GM19397 (cell line): ENCODE measurements around the gene ADGRA1.

Source experiments
- ATAC-seq: cut with Tn5 transposase; IDR thresholded peaks from one replicate; pipeline ENCODE4 v1.9.1; 2021; ENCODE audit warnings: mild to moderate bottlenecking, moderate library complexity; ENCODE audit not compliant: unreplicated experiment

The ADGRA1 gene

DNA sequence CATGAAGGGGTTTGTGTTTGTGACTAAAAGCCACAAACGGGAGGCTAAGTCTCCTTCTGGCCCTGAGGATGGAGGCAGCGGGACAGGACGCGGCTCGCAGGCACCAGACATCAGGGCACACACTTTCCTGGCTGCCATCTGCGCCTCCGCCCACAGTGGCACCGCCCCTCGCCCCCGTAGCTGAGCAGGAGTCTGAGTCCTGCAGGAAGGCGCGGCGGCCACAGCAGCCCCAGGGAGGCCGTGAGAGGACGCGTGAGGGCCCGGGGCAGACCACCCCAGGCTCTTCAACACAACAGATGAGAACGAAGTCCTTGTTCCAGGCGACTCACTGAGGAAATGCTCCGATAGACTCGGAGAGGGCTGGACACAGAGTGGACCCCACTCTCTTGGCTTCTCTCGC is 6.6 kb downstream of the ADGRA1 start:
- no peak for ATAC-seq

DNA sequence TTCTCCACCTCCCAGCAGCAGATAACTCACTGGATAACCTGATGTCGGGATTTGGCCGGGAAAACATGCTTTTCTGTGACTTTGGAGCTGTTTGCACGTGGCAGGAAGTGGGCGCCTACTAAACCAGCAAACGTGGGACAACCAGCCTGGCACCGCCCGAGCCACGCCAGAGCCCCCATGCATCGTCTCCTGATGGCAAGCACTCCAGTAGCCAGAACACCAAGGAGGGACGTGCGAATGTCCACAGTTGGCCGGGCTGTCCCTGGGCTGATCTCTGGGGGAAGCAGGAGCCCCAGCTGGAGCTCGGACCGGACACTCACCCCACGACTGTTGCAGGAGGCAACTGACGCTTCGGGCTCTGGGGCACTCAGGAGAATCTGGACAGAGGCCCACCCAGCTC is 7.1 kb downstream of the ADGRA1 start:
- ATAC-seq = no peak

DNA sequence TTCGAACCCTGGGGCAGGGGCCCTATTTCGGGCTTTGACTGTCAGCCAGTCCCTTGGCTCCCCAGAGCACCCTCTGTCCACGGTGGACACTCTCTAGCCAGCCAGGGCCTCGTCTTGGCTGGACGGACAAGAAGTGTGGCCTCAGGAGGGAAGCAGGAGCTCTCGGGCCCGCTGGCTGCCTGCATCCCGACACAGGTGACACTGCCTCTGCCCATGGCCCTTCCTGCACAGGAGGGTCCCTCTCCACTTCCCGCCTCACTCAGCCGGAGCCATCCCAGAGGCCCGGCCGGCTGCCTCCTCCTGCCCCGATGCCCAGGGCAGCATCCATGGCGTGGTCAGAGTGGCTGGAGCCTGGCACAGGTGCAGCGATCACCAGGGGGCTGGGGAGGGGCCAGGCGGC is 7.9 kb downstream of the ADGRA1 start:
- no peak for ATAC-seq

DNA sequence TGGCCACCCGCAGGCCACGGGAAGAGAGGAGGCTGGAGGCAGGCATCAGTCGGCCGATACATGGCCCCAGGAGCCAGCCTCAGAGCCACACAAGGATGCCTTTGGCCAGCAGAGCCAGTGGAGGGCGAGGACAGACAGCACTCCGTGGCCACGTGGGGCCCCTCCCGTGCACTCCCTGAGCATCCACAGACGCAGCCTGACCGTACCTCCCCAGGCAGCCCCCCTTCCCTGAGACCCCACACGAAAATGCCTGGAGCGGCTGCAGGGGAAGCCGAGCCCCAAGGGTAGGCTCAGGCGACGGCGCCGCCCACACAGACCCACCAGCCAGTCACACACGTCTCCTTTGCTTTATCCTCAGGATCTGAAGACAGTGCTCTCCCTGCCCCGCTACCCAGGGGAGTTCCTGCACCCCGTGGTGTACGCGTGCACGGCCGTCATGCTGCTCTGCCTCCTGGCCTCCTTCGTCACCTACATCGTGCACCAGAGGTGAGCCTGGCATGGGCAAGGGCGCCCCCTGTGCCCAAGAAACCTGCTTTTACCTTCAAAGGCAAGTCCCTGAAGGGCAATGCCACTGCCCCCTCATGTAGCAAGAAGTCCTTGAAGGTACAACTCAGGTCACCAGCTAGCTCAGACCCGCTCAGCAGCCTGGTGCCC is 9.0 kb downstream of the ADGRA1 start:
- ATAC-seq = no peak

DNA sequence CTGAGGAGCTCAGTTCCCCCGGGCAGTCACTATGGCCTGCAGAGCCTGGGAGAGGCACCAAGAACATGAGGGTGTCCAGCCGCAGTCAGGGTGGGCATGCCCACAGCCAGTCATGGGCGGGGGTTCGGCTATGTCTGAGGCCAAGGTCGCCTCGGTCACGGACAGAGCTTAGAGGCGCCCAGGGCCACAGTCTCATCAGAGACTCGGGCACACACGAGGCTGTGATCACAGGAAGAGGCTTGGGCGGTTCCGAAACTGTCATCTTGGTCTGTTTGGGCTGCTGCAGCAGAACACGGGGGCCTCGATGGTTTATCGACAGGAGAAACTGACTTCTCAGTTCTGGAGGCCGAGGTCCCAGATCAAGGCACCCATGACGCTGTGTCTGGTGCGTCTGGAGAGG is 9.7 kb downstream of the ADGRA1 start:
- no peak for ATAC-seq

DNA sequence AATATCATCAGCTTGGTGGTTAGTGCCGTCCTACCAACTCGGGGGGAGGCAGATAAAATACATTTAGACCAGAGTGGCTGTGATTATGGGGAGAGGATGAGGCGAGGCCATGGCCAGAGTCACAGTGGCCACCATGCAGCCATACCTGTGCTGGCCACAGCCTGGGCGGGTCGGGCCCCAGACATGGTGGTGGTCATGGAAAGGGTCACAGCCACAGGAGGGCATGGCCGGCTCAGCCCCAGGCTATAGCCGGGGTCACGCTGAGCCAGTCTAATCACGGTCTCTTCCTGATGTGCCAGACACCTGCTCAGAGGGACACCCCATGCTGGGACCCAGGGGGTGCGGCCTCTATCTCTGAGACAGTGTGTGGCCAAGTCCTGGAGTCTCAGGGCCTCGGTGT is 10.2 kb downstream of the ADGRA1 start:
- ATAC-seq = no peak

DNA sequence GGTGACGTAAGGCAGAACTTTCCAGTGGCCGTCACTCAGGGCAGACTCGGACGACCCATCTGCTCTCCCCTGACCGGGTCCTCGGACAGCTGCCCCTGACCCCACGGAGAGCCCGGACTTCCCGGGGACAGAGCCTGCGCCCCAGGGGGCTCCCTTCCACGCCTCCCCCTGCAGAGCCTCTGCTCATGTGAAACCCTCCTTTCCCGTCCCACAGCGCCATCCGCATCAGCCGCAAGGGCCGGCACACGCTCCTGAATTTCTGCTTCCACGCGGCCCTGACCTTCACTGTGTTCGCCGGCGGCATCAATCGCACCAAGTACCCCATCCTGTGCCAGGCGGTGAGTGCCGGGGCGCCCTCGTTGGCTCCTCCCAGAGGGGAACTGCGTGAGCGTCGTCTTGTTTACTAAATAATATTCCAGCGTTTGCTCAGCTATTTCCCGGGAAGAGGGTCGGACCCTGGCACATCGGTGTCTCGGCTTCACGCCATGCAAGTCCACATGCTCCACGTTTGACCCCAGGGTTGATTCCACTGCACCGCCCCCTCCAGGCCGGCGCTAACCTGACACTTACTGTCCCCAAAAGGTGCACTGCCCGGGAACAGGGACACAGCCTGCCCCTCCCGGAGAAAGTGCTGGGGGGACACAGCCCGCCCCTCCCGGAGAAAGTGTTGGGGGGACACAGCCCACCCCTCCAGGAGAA is 10.9 kb downstream of the ADGRA1 start:
- no peak for ATAC-seq

DNA sequence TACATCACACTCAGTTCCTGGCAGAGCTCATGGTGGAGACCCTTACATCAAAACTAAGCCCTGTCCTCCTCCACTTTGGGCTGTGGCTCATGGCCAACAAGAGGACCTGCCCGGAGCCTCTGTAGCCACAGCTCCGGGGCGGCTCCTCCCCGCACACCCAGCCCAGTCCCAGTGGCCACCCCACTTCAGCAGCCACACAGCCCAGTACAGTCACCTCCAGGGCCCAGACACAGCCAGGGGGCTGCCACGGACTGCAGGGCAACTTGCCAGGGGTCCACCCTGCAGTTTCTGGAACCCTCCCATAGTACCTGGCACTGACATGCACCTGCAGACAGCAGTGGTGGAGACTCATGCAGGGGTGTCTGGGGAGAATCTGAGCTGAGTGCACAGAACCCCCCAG is 11.8 kb downstream of the ADGRA1 start:
- ATAC-seq = no peak

DNA sequence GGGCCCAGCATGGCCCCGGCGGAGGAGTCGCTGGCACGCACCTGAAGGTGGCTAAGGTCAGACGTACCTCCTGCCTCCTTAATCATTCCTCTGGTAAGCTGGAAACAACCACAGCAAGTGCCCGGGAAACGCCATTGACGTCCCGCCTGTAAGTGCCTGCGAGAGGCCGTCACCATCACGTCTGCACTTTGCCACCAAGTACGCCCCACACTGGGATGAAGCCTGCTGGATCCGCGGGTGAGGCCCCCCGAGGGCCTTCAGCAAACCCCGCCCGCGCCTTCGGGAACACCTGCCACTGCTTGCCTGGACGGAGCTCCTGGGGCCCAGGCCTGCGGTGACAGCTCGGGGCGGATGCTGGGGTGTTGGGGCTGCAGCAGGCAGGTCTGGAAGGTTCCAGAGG is 12.5 kb downstream of the ADGRA1 start:
- no peak for ATAC-seq

DNA sequence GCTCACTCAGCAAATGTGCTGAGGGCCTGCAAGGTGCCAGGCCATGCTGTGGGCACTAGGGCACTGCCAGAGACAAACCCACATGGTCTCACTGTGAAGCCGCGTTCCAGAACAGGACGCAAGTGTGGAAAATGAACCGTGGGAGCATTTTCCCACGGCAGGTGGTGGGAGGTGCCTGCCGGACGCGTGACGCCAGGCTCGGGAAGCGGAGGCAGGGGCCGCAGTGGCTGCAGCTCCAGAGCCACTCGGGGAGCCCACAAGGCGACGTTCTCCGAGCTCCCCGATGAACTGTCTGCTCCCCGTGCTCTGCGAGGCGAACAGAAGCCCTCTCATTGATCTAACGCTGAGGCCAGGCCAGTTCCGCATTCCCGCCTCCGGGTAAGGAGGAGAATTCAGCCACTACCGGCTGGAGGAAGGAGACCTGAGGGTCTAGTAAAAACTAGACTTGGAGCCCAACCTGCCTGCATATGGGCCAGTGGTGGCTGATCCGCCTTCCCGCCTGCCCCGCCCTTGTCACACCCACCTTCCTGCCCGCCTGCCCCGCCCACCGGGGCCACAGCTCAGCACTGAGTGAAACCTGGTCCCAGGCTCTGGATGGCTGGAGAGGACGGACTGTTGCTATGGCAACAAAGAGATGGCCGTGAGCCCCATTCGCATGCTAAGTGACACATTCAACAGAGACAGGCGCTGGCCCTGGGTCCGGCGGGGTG is 13.1 kb downstream of the ADGRA1 start:
- no peak for ATAC-seq

DNA sequence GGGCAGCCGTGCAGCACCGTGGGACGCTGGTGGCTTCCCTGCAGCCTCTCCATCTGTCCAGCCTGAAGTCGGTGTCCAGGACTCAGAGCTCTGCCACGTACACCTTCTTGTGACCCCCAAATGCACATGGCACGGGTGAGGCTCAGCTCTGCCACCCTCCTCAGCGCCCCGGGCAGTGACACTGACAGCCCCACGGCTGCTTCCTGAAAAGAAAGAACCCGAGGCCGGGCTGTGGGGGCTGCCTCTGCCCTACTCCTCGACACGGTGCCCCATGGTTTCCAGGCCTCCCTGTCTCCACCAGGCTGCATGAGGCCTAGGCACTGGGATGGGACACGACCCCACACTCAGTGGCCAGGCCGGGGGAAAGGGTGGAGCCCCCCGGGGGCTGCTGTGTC is 13.7 kb downstream of the ADGRA1 start:
- no peak for ATAC-seq

DNA sequence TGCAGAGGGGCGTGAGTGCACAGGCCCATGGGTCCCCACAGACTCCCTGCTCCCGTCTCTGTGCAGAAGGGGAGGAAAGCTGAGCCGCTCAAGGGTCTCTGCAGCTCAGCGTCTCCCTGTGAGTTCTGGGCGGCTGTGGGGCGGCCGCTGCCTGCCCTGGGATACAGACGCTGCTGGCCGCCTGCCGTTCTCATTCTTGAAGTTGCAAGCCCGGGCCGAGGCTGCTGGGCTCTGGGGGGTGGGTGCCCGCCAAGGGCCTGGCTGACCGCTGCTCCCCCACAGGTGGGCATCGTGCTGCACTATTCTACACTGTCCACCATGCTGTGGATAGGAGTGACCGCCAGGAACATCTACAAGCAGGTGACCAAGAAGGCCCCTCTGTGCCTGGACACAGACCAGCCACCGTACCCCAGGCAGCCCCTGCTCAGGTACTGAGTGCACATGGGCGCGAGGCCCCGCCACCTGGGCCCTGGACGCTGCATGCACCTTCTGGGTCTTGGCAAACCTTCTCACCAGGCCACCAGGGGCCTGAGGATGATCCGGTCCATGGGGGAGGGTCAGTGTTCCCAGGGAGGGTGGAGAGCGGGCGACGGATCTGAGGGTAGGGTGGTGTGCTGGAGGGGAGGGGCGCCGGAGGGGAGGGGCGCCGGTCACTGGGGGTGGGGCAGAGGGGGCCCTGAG is 14.8 kb downstream of the ADGRA1 start:
- ATAC-seq = no peak

DNA sequence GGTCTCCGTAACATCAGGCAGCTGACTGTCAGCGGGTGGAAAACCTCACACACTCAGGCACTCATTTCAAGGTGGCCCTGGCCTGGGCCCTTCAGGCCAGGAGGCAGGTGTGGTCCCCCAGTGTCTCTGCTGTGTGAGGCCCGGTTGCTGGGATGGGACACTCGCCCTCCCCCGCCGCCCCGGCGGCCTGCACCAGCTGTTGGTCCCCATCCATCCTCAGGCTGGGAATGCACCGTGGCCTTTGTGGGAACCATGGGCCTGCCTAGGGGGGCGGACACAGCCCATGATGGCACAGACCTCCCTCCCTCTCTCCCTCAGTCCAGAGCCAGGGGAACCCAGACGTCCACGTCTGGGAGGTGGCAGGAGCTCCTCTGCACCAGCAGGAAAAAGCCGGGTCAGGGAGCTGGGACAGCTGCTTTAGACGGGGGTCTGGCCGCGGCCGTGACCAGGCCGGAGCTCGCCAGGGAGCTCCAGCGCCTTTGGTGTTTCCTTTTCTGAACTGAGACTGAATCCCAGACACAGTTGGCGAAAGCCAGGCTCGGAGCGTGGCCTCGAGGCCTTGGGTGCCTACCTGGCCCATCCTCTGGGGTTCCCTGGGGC is 15.7 kb downstream of the ADGRA1 start:
- ATAC-seq = no peak

DNA sequence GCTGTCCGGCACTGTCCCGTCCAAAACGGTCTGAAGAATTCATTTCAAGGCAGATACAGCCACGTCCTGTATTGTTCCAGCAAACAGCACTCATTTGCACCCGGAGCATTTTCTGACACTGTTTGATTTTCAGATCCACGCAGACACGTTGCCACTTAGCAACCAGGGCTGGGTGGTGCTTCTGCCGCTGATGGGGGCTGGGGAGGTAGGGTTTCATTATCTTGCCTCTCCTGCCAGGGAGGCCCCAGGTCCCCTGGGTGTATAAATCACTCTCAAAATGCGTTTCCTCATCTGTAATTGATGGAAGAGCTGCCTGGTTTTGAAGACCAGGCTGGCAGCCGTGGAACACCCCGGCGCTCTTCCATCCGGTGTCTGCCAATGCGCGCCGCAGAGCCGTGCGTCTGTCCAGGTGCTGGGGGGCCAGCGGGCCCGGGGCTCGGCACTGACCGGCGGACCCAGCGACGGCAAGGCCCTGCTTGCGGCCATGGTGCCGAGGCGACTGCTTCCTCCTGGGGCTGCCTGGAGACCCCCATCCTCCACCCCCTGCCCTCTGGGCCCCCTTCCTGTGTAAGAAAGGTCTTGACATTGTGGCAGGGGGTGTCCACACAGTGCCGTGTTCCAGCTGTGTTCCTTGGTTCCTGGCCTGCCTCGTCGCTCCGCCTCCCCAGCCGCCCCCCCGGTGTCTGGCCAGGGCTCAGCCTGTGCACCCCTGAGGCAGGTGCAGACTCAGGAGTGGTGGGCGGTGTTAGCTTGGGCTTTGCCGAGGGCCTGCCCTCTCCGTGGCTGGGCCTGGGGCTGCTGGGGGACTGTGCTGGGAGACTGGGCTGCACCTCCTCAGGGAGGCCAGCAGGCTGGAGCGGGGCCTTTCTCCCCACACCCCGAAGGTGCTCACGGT is 16.6 kb downstream of the ADGRA1 start:
- no peak for ATAC-seq

DNA sequence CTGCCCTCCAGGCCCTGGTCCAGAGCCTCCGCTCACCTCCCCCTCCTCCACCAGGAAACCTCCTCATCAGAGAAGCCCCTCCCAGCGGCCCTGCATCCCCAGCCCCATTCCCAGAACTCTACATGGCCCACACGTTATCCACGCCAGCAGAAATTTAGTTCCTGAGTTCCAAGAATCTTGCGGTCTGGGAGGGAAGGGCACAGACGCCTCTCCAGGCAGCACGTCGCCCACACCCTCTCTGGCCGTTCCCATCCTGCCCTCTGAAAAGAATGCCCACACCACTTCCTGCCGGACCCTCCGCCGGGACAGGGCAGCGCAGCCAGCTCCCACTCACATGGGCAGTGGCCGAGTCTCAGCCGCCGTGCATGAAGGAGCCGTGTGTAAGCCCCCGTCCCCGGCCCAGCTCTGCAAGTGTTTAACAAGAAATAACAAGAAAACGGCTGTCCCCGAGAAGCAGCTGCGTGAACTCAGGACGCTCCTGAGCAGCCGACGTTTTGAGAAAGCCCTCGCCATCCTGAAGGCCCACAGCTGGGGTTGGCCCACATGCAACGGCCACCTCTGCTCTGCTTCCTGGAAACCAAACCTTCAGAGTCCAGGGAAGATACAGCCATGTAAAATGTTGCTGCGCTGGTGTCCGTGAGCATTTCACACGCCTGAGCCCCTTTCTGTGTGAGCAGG is 17.4 kb downstream of the ADGRA1 start:
- ATAC-seq = no peak

DNA sequence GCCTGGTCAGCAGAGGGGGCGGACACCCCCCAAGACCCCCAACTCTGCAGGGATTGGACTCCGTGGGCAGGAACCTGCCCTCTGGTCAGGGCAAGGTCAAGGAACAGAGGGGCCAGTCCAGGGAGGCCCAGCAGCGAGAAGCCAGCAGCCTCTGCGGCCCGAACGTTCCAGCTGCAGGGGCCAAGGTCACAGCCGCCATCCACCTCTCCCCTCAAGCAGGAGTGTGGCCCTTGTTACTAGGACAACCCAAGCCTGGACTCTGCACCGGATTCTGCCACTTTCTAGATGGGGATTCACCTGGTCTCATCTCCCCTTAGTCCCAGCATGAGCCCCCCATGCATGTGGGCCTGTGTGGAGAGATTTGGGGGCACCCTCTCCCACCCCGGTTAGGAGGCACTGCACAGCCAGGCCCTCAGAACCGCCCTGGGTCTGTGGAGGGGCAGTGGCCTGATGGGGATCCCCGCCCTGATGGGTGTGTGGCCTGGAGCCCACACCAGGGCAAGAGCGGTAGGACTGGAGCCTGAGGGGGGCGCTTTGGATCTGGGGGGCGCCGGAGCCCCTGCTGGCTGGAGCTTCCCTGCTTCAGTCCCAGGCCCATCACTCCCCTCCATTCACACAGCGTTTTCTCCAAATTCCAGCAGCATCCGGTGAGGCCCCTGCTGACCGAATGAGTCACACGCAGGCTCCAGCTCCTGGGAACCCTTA is 18.1 kb downstream of the ADGRA1 start:
- no peak for ATAC-seq

DNA sequence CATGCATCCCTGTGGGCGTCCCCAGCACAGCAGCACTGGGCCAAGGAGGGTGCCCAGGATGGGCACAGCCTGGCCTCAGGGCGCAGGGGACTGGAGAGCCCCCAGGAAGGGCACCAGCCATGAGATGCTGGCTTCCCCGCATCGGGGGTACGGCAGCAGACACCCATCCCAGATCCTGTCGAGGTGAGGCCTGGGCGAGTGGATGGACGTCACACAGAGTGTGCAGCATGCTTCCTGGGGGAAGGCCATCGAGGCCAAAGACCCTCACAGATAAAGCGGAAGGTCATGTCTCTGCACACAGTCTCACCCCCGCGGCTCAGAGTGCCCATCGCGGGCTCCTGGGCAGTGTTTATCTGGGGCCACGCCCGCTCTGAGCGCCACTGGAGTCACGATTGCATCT is 18.8 kb downstream of the ADGRA1 start:
- ATAC-seq = no peak

DNA sequence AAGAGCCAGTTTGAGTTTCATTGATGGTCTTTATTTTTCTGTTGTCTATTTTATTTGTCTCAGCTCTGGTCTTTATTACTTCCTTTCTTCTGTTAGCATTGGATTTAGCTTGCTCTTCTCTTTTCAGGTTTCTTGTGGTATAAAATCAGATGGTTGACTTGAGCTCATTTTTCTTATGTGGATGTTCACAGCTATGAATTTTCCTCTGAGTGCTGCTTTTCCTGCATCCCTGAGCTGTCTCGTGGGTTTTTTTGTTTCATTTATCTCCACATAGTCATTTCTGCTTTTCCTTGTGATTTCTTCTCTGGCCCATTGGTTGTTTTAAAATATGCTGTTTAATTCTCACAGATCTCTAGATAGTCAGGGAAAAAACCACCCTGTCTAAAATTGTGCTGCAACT is 19.7 kb downstream of the ADGRA1 start:
- no peak for ATAC-seq

DNA sequence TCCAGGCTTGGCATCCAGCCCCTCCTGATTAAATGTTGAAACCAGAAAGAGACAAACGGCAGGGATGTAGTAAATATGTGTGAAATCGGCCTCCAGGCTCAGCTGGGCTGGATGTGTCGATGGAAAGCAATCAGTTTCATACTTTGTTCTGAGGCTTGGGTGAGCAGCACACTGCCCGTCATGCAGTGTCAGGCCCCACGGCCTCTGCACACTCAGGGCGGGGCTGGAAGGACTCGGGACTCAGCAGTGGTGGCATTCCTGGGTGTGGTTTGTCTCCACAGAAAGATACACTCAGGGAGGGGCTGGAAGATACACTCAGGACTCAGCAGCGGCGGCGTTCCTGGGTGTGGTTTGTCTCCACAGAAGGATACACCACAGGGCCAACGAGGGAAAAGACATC is 22.0 kb downstream of the ADGRA1 start:
- ATAC-seq = no peak
